ENCODE results near the gene PRDX3. TPM values are rescaled to one million over a fixed set of nuclear protein-coding genes. Genes with fewer than 3 reads are reported as not detected.

Gene PRDX3
- total RNA-seq, 1 donor from 2014 or later = 110 TPM

GRCh38 chr10:119135513-119135881 is 43.1 kb downstream of the PRDX3 start:
- FAIRE-seq (no peak), DNase-seq (ENCODE audit: low read depth) (no peak)
- H3K36me3 ChIP-seq (ENCODE audit: control insufficient read depth, insufficient read depth, low read length) = peaks cover 14% of the 10 kb centered on the region
- H3K4me3 ChIP-seq (ENCODE audit: low read depth, low read length) = no peak overlapping the region
- TF ChIP-seq CTCF (IDR thresholded peaks at IDR 0.05; ENCODE audit: insufficient read depth, low read length, severe bottlenecking) = no peak
- H3K27me3 ChIP-seq (ENCODE audit: control insufficient read depth, insufficient read depth, low read length) = no peaks in the 10 kb centered on the region

GRCh38 chr10:119133949-119134348 is 44.7 kb downstream of the PRDX3 start:
- Histone ChIP-seq H3K27me3 (ENCODE audit: control insufficient read depth, insufficient read depth, low read length) (no peaks in the 10 kb centered on the region), H3K36me3 (ENCODE audit: control insufficient read depth, insufficient read depth, low read length) (peaks cover 14% of the 10 kb centered on the region), H3K4me3 (ENCODE audit: low read depth, low read length) (no peak overlapping the region)
- no peak for TF ChIP-seq CTCF (IDR thresholded peaks at IDR 0.05; ENCODE audit: insufficient read depth, low read length, severe bottlenecking)
- no peak for FAIRE-seq
- no peak for DNase-seq (ENCODE audit: low read depth)

- H3K36me3 ChIP-seq (ENCODE audit: control insufficient read depth, insufficient read depth, low read length) = peaks cover 14% of the 10 kb centered on the region
- DNase-seq (ENCODE audit: low read depth) = no peak
- H3K27me3 ChIP-seq (ENCODE audit: control insufficient read depth, insufficient read depth, low read length) = no peaks in the 10 kb centered on the region
- no peak overlapping the region for H3K4me3 ChIP-seq (ENCODE audit: low read depth, low read length)
- FAIRE-seq = no peak
- no peak for TF ChIP-seq CTCF (IDR thresholded peaks at IDR 0.05; ENCODE audit: insufficient read depth, low read length, severe bottlenecking)
Observed at GRCh38 chr10:119132521-119133345, 45.9 kb downstream of the PRDX3 start.

GRCh38 chr10:119131512-119132240 is 46.9 kb downstream of the PRDX3 start:
- no peak for DNase-seq (ENCODE audit: low read depth)
- Histone ChIP-seq H3K27me3 (ENCODE audit: control insufficient read depth, insufficient read depth, low read length) (no peaks in the 10 kb centered on the region), H3K36me3 (ENCODE audit: control insufficient read depth, insufficient read depth, low read length) (peaks cover 14% of the 10 kb centered on the region), H3K4me3 (ENCODE audit: low read depth, low read length) (no peak overlapping the region)
- FAIRE-seq = no peak
- no peak for TF ChIP-seq CTCF (IDR thresholded peaks at IDR 0.05; ENCODE audit: insufficient read depth, low read length, severe bottlenecking)

- TF ChIP-seq CTCF (IDR thresholded peaks at IDR 0.05; ENCODE audit: insufficient read depth, low read length, severe bottlenecking) = no peak
- FAIRE-seq (no peak), DNase-seq (ENCODE audit: low read depth) (no peak)
- peaks cover 14% of the 10 kb centered on the region for H3K36me3 ChIP-seq (ENCODE audit: control insufficient read depth, insufficient read depth, low read length)
- no peaks in the 10 kb centered on the region for H3K27me3 ChIP-seq (ENCODE audit: control insufficient read depth, insufficient read depth, low read length)
- no peak overlapping the region for H3K4me3 ChIP-seq (ENCODE audit: low read depth, low read length)
Observed at GRCh38 chr10:119129721-119130120, 48.9 kb downstream of the PRDX3 start.

Data from bronchial epithelial cell (primary cell).